Heart left ventricle (tissue), 16 donors: ENCODE data around the gene RFX3. TPM values are rescaled to one million over a fixed set of nuclear protein-coding genes. Genes with fewer than 3 reads are reported as not detected.

Experiments used
- ATAC-seq, 4 donors: fragments of 200-7000 bp; cut with Tn5 transposase; one replicate each; pipeline ENCODE4 v1.9.1; 2020 to 2022; ENCODE audit warnings: moderate library complexity in 4 of 4, mild to moderate bottlenecking in 3 of 4, moderate number of reproducible peaks in 1 of 4
- DNase-seq, 5 donors: peaks; one replicate each; pipeline ENCODE4 v3.0.0-alpha.2; 2020
- H3K27ac ChIP-seq, 12 donors: fragments of 200-600 bp; sonication (generic) in 4 of 12; one replicate each; pipeline versions ENCODE4 v1.5.0 to v1.8.0; 2016 to 2022; ENCODE audit warnings: mild to moderate bottlenecking in 2 of 12
- H3K27me3 ChIP-seq, 9 donors: fragments of 200-600 bp; sonication (generic) in 2 of 9; one replicate each; pipeline versions ENCODE4 v1.5.1 to v1.8.0; 2016 to 2022; ENCODE audit warnings: mild to moderate bottlenecking in 3 of 9
- H3K36me3 ChIP-seq, 9 donors: fragments of 200-600 bp; sonication (generic) in 2 of 9; one replicate each; pipeline versions ENCODE4 v1.5.0 to v1.8.0; 2018 to 2022; ENCODE audit warnings: mild to moderate bottlenecking in 2 of 9
- H3K4me1 ChIP-seq, 12 donors: fragments of 200-600 bp; sonication (generic) in 4 of 12; one replicate each; pipeline versions ENCODE4 v1.5.0 to v1.8.0; 2016 to 2022; ENCODE audit warnings: mild to moderate bottlenecking in 3 of 12
- H3K4me3 ChIP-seq, 12 donors: fragments of 200-600 bp; sonication (generic) in 4 of 12; one replicate each; pipeline versions ENCODE4 v1.5.0 to v1.8.0; 2017 to 2022; ENCODE audit warnings: mild to moderate bottlenecking in 9 of 12, moderate library complexity in 4 of 12
- H3K9me3 ChIP-seq, 12 donors: fragments of 200-600 bp; sonication (generic) in 4 of 12; one replicate each; pipeline versions ENCODE4 v1.5.0 to v1.8.0; 2016 to 2022; ENCODE audit warnings: mild to moderate bottlenecking in 1 of 12
- POLR2A ChIP-seq, 2 donors: fragments of 450-650 bp; IDR thresholded peaks; one replicate each; pipeline ENCODE4 v1.6.1; 2017; ENCODE audit warnings: antibody characterized with exemption in 2 of 2, mild to moderate bottlenecking in 2 of 2, moderate library complexity in 2 of 2
- WGBS, 4 donors: extraction: QIAGEN DNeasy Blood & Tissue Kit in 2 of 4; methylation state at CpG; one replicate each; pipeline versions ENCODE4 v1.1.5 to v1.1.7; 2013 to 2018; 5-methylcytosine and 5-hydroxymethylcytosine counted together
- intact Hi-C, 10 donors: fragments of 100-400 bp; cut with DNase I; formaldehyde crosslinking; loops; one replicate each; pipeline versions ENCODE4 v1.11.1 to v1.14.2; 2022
- polyA plus RNA-seq, 2 donors: library from polyadenylated mRNA; stranded (reverse); fragments of 200-250 nt; gene quantifications; one replicate each; pipeline ENCODE4 v1.2.3, GENCODE V29; 2013
- total RNA-seq, 9 donors: library from RNA; depleted of rRNA in 2 of 9; stranded (reverse); fragments of >200 nt in 2 of 9; fragmentation: NEBNext Ultra II Directional in 3 of 9; extraction: Animal tissue kit (Norgen Biotek cat#: 25700) in 3 of 9; gene quantifications; one replicate each; pipeline versions ENCODE4 v1.1.0 to v1.2.4, GENCODE V29; 2016 to 2023
- TF ChIP-seq, protein P1 (sequence below), 12 donors: fragments of 200-600 bp; sonication (generic) in 4 of 12; IDR thresholded peaks; one replicate each; pipeline versions ENCODE4 v1.5.0 to v1.8.0; 2018 to 2022; ENCODE audit warnings: antibody characterized with exemption in 12 of 12, mild to moderate bottlenecking in 5 of 12
- donor health status: ischemic (EF 13 %, LVEDD 7.1; RV severe dilation, severe dysfunction).
- donor health status: healthy with polysubstance abuse.
- donor health status: DM: no; HTN: yes; CAD: no.
- donor health status: DM: no; HTN: no; CAD: no.
- donor health status: ischemic (EF 25% LVEDD 6.9; RV normal size, moderate dysfunction).
- donor health status: ischemic (EF 25% LVEDD 5.7; RV mildly dilated, moderate dysfunction).
- donor health status: healthy.
- donor health status: DM: yes; HTN: yes; CAD: no.
- donor health status: ischemic (EF 35%, LVEDD 5.7; RV mildly dilated, moderate dysfunction).
- donor health status: nonischemic (EF 11% LVEDD 7.7; RV severe dilation, severe dysfunction).
- donor health status: DM: yes; HTN: yes; CAD: no.
- donor health status: PGD.
- donor health status: ischemic (EF 29% LVEDD 5.4; RV normal size, mild dysfunction).
- donor health status: nonischemic (EF 23%, LVEDD 6.1; RV moderate dilation, normal function).

The RFX3 gene
- total and polyA plus RNA-seq, 11 donors, result 0.80 to 8.3 (median 2.9) TPM

DNA sequence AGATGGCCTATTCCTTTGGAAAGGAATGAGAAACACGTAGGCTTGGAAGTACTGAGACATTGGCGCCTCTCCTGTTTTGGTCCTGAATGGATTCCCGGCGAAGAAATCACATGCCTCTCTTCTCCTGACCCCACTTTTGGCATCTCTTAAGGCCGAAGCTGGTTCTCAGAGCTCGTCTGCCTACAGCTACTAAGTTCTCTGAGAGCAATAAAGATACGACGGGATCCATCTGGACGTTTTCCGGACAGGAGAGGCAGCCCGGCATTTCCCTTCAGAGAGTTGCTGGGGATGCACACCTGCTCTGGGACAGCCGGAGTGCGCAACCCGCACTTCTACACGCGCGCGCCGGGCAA, 345.1 kb downstream of the RFX3 start:
- TF ChIP-seq, protein P1, sequence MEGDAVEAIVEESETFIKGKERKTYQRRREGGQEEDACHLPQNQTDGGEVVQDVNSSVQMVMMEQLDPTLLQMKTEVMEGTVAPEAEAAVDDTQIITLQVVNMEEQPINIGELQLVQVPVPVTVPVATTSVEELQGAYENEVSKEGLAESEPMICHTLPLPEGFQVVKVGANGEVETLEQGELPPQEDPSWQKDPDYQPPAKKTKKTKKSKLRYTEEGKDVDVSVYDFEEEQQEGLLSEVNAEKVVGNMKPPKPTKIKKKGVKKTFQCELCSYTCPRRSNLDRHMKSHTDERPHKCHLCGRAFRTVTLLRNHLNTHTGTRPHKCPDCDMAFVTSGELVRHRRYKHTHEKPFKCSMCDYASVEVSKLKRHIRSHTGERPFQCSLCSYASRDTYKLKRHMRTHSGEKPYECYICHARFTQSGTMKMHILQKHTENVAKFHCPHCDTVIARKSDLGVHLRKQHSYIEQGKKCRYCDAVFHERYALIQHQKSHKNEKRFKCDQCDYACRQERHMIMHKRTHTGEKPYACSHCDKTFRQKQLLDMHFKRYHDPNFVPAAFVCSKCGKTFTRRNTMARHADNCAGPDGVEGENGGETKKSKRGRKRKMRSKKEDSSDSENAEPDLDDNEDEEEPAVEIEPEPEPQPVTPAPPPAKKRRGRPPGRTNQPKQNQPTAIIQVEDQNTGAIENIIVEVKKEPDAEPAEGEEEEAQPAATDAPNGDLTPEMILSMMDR (IDR thresholded peaks at IDR 0.05), result no peak
- TF ChIP-seq POLR2A (IDR thresholded peaks at IDR 0.05), result no peak
- Histone ChIP-seq H3K27me3 (peaks cover 6 to 44% (median 29%) of the 10 kb centered on the region in 9 donors), H3K27ac (no peak overlapping the region), H3K4me3 (peak overlapping the region in 6 of 12 donors; percentile 6 to 32 (median 18)), H3K9me3 (no peaks in the 10 kb centered on the region), H3K36me3 (no peaks in the 10 kb centered on the region), H3K4me1 (peaks cover 0 to 10% (median 2%) of the 10 kb centered on the region in 12 donors)
- no peak for ATAC-seq
- DNase-seq, result no peak
- 16 to 25% (median 16%) methylated on average over 19 of the region's 19 CpGs for WGBS, 4 donors
- intact Hi-C loops, result loop anchor here in 3 of 10 donors (5.0 to 10.0 kb wide), 2 partner anchors 306 to 323 kb away; no protein-coding TSS in a partner anchor

DNA sequence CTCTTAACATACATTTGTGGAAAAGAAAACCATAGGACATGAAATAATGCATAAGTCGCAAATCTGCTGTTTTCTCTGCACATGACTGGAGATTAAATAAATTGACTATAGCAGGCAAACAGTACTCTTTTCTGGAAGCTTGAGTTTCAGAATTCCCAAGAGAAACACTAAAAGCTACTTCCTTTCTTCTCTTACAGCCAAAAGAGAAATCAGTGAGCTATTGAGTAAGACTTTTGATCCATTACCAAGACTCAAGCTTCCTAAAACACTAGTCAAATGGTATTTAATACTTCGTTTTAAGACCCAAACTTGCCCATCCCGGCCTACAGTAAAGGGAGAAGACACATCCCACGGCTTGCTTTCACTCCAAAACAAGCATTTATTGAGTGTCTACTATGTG, 346.1 kb downstream of the RFX3 start:
- no peaks in the 10 kb centered on the region for H3K36me3 ChIP-seq
- H3K9me3 ChIP-seq, result no peaks in the 10 kb centered on the region
- no peak overlapping the region for H3K27ac ChIP-seq
- H3K4me1 ChIP-seq, result peaks cover 0 to 10% (median 2%) of the 10 kb centered on the region in 12 donors
- DNase-seq (no peak), ATAC-seq (no peak)
- peaks cover 6 to 36% (median 27%) of the 10 kb centered on the region in 9 donors for H3K27me3 ChIP-seq
- H3K4me3 ChIP-seq, result no peak overlapping the region
- TF ChIP-seq, protein P1 (IDR thresholded peaks at IDR 0.05), result no peak
- no peak for TF ChIP-seq POLR2A (IDR thresholded peaks at IDR 0.05)
- intact Hi-C loops, result loop anchor here in 3 of 10 donors (5.0 to 10.0 kb wide), 2 partner anchors 305 to 322 kb away; no protein-coding TSS in a partner anchor
- 67 to 78% (median 73%) methylated on average over 4 of the region's 4 CpGs for WGBS, 4 donors

DNA sequence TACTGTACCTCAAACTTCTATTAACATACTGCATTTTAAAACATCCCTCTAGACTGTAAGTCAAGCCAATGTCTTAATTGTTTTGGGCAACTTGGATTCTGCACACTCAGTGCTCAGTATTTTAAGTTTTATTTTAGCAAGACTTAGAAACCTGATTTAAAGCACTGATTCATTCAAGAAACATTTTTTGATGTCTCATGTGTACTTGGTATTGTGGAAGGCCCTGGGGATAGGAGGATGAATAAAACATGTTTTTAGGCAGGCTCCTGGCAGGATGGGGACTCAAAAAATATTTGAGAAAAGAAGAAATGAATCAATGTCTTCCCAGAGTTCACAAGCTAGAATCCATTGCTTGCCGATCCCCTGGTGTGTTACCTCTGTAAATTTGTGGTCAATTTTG, 347.9 kb downstream of the RFX3 start:
- ATAC-seq, result no peak
- H3K4me3 ChIP-seq, result no peak overlapping the region
- peaks cover 6 to 35% (median 21%) of the 10 kb centered on the region in 9 donors for H3K27me3 ChIP-seq

GRCh38 chr9:3177146-3177761, 348.5 kb downstream of the RFX3 start:
- Histone ChIP-seq H3K27ac (no peak overlapping the region), H3K9me3 (no peaks in the 10 kb centered on the region), H3K36me3 (no peaks in the 10 kb centered on the region), H3K4me3 (no peak overlapping the region), H3K27me3 (peaks cover 6 to 35% (median 18%) of the 10 kb centered on the region in 9 donors), H3K4me1 (peaks cover 0 to 10% (median 2%) of the 10 kb centered on the region in 12 donors)
- 64 to 86% (median 67%) methylated on average over 4 of the region's 4 CpGs for whole genome bisulfite sequencing, 4 donors
- intact Hi-C loops, result no loop called here
- DNase-seq (no peak), ATAC-seq (no peak)
- TF ChIP-seq, protein P1 (IDR thresholded peaks at IDR 0.05), result no peak
- TF ChIP-seq POLR2A (IDR thresholded peaks at IDR 0.05), result no peak

More for the DNA sequence above, 347.9 kb downstream of the RFX3 start:
- Histone ChIP-seq H3K36me3 (no peaks in the 10 kb centered on the region), H3K9me3 (no peaks in the 10 kb centered on the region), H3K4me1 (peaks cover 0 to 10% (median 2%) of the 10 kb centered on the region in 12 donors), H3K27ac (no peak overlapping the region)
- no peak for DNase-seq
- intact Hi-C loops, result no loop called here
- TF ChIP-seq, protein P1 (IDR thresholded peaks at IDR 0.05), result no peak
- no peak for TF ChIP-seq POLR2A (IDR thresholded peaks at IDR 0.05)
- WGBS, 4 donors, result 53 to 93% (median 90%) methylated on average over 1 of the region's 1 CpG
